HG03571 (cell line): Measurements from ENCODE around the gene MFN2.

Source experiments
- ATAC-seq: cut with Tn5 transposase; IDR thresholded peaks from one replicate; pipeline ENCODE4 v1.9.1; 2021; ENCODE audit not compliant: unreplicated experiment

Gene MFN2

DNA sequence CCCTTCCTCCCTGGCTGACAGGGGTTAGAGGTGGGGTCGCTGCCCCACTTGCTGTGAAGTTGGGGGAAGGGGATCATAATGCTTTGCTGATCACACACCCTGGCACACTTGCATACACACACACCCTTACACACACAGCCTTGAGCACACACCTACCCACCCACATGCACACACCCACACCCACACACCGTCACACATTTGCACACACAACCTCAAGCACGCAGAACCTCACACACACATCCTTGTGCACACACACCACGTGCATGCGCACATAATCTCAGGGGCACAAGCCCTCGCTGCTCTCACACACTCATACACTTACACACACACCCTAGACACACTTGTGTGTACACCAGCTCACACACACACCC, 66.5 kb downstream of the MFN2 start:
- ATAC-seq = no peak

DNA sequence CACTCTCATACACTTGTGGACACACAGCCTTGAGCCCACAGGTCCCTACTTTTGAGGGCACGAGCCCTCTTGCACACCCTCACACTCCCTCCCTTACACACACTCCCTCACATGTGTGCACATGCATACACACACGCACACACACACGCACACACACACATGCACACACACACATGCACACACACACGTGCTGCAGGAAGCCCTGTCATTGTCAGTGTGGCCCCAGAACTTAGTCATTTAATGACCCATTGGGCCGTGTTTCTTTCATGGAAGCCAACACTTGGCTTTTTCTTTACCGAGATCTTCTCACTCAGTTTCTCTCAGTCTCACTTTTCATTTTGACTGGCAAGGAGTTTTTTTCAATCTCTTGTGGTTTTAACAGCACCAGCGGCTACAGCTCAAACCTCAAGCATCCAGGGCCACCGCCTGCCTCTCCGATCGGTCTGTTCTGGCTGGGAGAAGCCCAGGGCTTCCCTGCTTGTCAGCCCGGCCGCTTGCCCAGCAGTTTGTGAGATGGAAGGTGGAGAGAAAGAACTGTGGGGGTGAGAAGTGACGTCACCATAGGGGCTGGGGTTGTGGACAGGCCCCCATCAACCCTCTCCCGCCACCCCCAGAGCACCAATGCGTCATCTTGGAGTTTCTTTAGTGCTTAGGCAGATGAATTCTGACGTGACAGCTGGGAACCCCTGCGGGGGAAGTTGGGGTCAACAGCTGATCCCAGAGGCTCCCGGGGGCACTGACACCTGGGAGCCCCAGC, 67.1 kb downstream of the MFN2 start:
- peak; percentile 38 for ATAC-seq

DNA sequence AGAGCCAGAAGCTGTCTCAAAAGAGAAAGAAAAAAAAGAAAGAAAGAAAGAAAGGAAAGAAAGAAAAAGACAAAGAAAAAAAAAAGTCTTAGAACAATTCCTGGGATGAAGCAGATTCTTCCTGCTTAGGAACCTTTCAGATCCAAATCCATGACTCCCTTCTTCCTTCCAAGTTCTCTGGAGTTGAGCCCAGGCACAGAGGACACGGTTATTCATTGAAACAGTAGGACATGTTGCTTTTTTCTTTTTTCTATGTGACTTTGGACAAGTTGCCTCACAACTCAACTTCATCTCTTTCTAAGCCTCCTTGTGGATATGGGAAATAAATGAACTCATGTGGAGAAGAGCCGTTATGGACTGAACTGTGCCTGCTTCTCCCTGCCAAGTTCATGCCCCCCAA, 68.1 kb downstream of the MFN2 start:
- ATAC-seq = no peak

DNA sequence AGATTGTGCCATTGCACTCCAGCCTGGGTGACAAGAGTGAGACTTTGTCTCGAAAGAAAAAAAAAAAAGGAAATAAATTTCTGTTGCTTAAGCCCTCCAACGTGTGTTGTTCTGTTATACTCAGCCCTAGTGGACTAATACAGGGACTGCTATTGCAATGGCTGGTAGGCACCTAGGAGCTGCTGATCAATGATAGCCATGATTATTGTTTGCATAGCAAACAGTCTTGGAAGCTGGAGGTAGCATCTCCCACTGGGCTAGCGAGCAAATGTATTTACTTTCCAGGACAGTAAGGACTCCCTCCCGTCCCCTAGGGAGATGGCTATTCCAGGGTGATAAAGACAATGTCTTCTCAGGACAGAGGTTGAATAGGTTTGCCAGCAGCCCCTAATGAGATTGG, 69.4 kb downstream of the MFN2 start:
- no peak for ATAC-seq

DNA sequence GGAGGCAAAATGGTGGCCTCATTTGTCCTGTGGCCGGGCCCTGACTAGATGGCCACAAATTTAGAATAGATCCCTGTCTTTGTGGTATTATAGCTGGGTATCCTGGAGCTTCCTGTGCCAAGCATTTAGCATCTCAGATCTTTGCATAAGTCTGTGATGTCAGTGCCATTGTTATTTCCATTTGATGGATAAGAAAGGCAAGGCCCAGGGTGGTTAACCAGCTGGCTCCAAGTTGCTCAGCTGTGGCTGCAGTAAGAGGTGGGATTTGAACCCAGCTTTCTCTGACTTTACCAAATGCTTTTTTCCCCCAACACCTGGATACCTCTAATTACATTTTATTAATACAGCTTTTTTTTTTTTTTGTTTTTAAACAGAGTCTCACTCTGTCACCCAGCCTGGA, 71.1 kb downstream of the MFN2 start:
- no peak for ATAC-seq

DNA sequence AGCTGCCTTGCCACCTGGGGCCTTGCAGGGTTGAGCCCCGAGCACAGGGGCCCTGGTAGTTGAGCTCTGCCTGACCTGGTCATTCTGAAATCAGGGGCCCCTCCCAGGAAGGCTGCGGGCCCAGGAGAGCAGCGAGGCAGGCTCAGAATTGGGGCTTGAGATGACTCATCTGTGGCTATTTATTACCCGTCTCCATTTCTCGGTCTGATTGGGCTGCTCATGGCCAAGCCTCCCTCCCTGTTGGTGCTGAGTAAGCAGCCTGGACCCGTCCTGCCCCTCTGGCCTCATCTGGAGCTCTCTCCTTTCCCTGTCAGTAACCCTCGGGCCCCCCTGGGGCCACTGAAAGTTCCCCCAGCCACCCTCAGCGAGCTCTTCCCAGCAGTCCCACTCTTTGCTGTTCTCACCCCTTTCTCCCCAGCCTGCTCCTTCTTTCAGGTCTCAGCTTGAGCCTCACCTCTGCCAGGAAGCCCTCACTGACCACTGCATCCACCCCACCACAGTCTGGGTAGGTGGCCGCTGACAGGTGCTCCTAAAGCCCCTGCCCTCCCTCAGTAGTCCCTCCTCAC, 71.8 kb downstream of the MFN2 start:
- peak; percentile 79 for ATAC-seq

DNA sequence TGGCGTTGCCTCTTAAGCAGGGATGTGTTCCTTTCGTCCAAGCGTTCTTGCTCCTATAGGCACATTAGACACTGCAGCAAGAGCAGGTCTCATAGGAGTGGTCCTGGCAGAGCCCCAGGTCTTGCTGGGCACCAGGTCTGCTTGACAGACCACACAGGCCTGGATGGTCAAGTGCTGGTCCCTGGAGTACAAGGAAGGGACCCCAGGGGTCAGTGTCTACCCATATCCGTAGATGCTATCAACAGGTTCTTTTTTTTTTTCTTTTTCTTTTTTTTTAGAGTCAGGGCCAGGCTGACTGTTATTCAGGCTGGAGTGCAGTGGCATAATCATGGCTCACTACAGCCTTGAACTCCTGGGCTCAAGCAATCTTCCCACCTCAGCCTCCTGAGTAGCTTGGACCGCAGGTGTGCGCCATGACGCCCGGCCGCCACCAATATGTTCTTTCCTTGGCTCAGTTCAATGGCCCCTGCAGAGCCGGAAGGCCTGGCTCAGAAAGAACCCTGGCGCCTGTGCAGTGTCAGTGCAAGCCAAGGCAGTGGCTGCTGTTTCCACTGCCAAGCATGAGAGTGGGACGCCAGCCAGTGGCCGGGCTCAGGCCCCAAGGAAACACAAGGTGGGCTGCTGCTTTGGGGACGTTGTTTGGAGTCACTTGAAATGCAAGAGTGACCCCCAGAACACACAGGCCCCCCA, 72.9 kb downstream of the MFN2 start:
- ATAC-seq = no peak

DNA sequence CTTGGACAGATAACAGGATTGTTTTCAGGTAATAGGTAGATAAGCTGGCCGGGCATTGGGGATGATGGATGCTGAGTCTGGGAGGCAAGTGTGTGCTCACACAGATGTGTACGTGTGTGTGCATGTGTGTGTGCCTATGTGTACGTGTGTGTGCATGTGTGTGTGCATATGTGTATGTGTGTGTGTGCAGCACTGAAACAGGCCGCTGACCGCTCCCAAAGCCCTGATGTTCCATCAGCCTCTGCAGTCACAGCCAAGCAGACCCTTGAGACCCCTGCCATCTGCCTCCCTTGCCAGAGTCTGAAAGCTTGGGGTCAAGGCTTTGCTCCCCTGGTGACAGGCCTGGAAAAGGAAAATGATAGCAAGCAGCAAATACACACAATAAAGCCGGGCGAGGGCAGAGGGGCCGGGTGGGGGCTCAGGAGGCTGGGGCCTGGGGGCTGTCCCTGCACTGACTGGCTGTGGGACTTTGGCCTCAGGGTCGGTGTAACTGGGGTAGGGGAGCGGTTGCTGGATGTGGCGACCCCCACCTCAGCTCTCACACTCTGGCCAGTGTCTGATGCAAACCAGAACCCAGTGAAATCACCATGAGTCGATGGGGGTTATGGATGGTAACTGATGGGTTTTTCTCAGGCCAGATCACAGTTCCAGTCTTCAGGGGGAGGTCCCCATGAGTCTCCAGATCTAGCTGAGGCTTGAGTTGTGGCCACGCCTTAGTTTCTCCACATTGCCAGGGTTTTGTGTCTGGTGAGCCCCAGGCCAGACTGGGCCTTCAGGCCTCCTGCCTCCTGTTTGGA, 73.7 kb downstream of the MFN2 start:
- ATAC-seq = no peak

DNA sequence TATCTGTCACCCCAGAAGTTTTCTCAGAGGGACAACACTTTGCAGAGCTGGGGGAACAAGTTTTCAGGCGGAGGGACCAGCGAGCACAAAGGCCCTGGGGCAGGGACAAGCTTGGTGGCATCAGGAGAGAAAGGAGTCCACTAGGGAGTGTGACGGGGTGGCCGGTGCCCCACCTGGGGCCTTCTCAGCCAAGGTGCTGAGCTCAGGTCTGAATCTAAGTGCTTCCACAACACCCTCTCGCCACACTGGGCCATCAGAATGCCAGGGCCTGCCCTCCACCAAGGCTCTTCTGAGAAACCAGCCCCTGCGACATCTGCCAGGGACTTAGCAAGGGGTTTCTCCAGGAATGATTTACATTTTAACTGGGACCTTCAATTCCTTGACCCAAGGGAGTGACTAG, 75.0 kb downstream of the MFN2 start:
- ATAC-seq = no peak

DNA sequence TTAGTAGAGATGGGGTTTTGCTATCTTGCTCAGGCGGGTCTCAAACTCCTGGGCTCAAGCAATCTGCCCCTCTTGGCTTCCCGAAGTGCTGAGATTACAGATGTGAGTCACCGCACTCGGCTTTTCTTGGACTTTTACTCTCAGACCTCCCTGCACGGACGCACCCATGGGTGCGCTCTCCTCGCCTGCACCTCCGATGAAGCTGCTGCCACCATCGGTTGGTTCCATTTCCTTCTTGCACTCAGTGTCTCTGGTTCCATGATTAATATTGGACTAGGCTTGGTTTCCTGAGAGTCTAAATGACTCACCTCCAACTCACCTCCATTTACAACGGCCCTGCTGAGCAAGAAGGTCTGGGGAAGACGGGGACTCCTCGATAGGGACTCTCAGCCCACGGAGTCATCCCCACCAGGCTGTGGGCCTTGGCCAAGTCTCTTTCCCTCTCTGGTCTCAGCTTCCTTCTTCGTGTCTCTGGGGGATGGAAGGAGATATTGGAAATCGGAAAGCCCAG, 76.1 kb downstream of the MFN2 start:
- no peak for ATAC-seq

DNA sequence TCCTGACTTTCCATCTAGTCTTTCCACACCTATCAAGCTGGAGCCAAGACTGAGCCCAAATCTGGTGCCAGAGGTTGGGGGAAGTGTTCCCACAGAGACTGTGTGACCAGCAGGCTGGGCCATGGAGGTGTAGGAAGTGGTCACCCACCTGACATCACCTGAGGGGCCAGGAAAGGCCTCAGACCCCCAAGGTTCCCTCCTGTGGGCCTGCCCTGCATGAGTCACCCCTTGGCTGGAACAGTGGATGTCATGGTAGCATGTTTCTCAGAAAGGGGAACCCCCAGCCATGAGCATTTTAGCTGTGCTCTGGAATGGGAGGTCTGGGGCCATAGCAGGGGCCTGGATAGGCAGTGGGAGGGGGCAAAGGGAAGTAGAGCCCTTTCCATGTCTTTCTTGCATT, 77.1 kb downstream of the MFN2 start:
- ATAC-seq = no peak

DNA sequence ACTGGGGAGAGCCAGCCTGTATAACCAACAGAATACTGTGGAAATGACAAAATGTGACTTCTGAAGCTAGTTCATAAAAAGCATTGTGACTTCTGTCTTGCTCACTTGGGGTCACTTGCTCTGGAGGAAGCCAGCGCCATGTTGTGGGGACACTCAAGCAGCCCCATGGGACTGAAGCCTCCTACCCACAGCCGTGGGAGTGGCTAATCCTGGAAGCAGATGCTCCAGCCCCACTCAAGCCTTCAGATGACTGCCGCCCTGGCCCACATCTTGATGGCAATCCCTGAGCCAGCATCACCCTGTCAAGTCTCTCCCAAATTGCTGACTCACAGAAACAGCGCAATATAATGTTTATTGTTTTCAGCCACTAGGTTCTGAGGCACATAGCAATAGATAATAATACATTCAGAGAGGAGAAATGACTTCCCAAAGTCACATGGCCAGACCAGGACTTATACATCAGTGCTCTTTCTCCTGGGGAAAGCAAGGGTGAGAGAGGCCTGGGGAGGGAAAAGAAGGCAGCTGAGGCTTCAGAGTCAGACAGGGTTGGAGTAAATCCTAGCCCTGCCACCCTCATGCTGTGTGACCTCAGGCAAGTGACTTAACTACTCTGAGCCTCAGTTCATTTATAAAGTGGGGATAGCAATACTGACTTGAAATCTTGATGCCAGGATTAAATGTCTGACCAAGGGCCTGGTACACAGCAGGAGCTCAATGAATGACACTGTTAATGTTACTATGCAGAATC, 77.9 kb downstream of the MFN2 start:
- ATAC-seq = no peak

DNA sequence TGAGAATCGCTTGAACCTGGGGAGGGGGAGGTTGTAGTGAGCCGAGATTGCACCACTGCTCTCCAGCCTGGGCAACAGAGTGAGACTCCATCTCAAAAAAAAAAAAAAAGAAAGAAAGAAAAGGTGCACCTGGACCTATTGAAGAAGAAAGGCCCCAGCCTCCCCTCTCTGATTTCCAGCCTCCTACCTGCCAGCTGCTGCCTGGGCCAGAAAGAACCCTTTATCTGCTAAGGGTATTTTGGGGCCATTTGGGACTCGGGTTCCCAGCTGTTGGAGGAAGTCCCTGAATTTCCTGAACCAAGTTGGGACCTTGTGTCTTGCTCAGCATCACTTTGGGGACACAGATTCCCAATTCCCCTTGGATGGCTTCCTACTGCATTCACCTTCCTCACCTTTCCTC, 79.0 kb downstream of the MFN2 start:
- ATAC-seq = no peak

DNA sequence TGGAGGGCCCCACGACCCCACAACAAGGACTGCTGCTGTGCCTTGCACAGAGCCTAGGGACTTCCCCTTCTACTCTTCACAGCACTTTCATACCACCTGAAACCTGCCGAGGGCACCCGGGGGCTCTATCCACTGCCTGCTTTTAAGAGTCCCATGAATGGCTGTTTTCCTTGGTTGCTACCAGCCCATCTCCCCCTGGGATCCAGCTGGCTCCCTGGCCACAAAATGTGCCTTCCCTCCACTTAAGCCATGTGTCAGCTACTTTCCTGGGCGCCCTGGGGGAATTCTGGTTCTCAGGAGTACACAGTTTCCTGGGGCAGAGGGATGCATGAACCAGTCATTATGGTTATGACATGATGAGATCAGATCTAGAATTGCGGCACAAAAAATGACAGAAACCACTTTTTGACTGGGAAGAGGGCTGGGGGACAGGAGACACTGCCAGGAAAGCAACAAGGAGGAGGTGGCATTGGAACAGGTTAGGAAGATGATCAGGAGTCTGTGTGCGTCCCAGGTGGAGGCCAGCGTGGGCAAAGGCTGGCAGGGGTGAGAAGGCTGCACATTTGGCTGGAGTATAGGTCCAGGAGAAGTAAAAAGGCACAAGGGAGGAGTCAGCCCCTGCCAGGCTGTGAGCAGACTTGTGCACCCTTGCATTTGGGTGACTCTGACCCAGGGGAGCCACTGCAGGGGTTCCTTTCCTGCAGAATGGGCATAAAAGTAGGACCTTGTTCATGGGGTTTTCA, 79.6 kb downstream of the MFN2 start:
- no peak for ATAC-seq

DNA sequence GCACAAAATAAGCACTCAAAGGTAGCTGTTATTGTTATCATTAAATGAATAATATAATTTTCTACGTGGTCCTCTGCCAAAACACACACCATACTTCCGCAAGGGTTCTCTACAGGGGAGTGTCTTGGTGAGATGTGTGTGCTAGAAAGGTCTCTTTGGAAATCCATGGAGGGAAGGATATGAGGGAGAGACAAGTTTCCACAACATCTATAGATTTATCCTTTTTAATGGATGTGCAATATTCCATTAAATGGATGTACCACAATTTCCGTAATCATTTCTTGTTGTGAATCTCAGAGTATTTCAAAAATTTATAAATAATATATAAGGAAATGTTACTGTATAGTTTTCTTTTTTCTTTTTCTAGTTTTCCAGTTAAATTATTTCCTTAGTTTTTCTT, 80.3 kb downstream of the MFN2 start:
- ATAC-seq = no peak
